Thymus (tissue), 11 donors: ENCODE measurements around the gene COMMD6. TPM values are rescaled to one million over a fixed set of nuclear protein-coding genes. Genes with fewer than 3 reads are reported as not detected.

Experiments
- DNase-seq, 9 donors: peaks; one replicate each; pipeline ENCODE4 v3.0.0-alpha.2; 2013; ENCODE audit warnings: low spot score in 9 of 9, low read depth in 6 of 9, missing footprints in 1 of 9
- H3K27ac ChIP-seq, 2 donors: one replicate each; pipeline ENCODE4 v1.5.1; 2013; ENCODE audit warnings: control low read depth in 1 of 2, low read depth in 1 of 2, low read length in 1 of 2, mild to moderate bottlenecking in 1 of 2, moderate library complexity in 1 of 2
- H3K27me3 ChIP-seq, 2 donors: one replicate each; pipeline ENCODE4 v1.5.1; 2013; ENCODE audit warnings: low read length in 1 of 2; ENCODE audit not compliant: control insufficient read depth in 2 of 2, insufficient read depth in 1 of 2
- H3K36me3 ChIP-seq, 2 donors: one replicate each; pipeline ENCODE4 v1.5.1; 2013; ENCODE audit warnings: low read length in 1 of 2, mild to moderate bottlenecking in 1 of 2, moderate library complexity in 1 of 2; ENCODE audit not compliant: control insufficient read depth in 2 of 2, insufficient read depth in 2 of 2
- H3K4me1 ChIP-seq, 2 donors: one replicate each; pipeline ENCODE4 v1.5.1; 2013; ENCODE audit warnings: low read length in 2 of 2; ENCODE audit not compliant: control insufficient read depth in 2 of 2, insufficient read depth in 2 of 2
- H3K4me3 ChIP-seq, 2 donors: one replicate each; pipeline ENCODE4 v1.5.1; 2013; ENCODE audit warnings: low read length in 2 of 2, control low read depth in 1 of 2, mild to moderate bottlenecking in 1 of 2
- H3K9me3 ChIP-seq, 2 donors: one replicate each; pipeline ENCODE4 v1.5.1; 2013; ENCODE audit warnings: low read length in 1 of 2, mild to moderate bottlenecking in 1 of 2; ENCODE audit not compliant: control insufficient read depth in 2 of 2, insufficient read depth in 1 of 2
- WGBS: extraction: QIAGEN DNeasy Blood & Tissue Kit; methylation state at CpG from one replicate; pipeline ENCODE4 v1.1.7; 2013; 5-methylcytosine and 5-hydroxymethylcytosine counted together
- polyA plus RNA-seq: library from polyadenylated mRNA; stranded (reverse); fragments of 200-250 nt; gene quantifications from one replicate; pipeline ENCODE4 v1.2.3, GENCODE V29; 2013
- total RNA-seq: library from RNA; stranded (reverse); fragments of 120-200 nt; gene quantifications from one replicate; pipeline ENCODE4 v1.2.4, GENCODE V29; 2013
- donor health status: healthy.

COMMD6 gene
- total and polyA plus RNA-seq, 2 donors, result 270 to 354 TPM

GRCh38 chr13:75481176-75482069, 56.2 kb downstream of the COMMD6 start:
- H3K36me3 ChIP-seq, result no peaks in the 10 kb centered on the region
- DNase-seq, result peak in 5 of 9 donors; percentile 4 to 46 (median 18)
- peaks cover 3 to 6% of the 10 kb centered on the region in 2 donors for H3K4me1 ChIP-seq
- H3K27ac ChIP-seq, result peak overlapping the region in 1 of 2 donors; percentile 18
- H3K27me3 ChIP-seq, result peaks cover 29 to 43% of the 10 kb centered on the region in 2 donors
- WGBS, result under 1% methylated on average over 100 of the region's 100 CpGs
- peak overlapping the region; percentile 63 to 71 for H3K4me3 ChIP-seq
- H3K9me3 ChIP-seq, result peaks cover 0 to 4% of the 10 kb centered on the region in 2 donors

- Histone ChIP-seq H3K4me3 (peak overlapping the region; percentile 63 to 71), H3K27ac (no peak overlapping the region), H3K4me1 (peaks cover 3 to 6% of the 10 kb centered on the region in 2 donors), H3K36me3 (no peaks in the 10 kb centered on the region), H3K27me3 (peaks cover 29 to 41% of the 10 kb centered on the region in 2 donors), H3K9me3 (peaks cover 0 to 4% of the 10 kb centered on the region in 2 donors)
- peak in 6 of 9 donors; percentile 5 to 47 (median 14) for DNase-seq
- WGBS, result 1% methylated on average over 48 of the region's 48 CpGs
These were observed 56.9 kb downstream of the COMMD6 start for GRCh38 chr13:75480671-75481175.

- no peaks in the 10 kb centered on the region for H3K36me3 ChIP-seq
- peaks cover 0 to 4% of the 10 kb centered on the region in 2 donors for H3K9me3 ChIP-seq
- WGBS, result 72% methylated on average over 5 of the region's 5 CpGs
- H3K27ac ChIP-seq, result no peak overlapping the region
- peaks cover 29 to 41% of the 10 kb centered on the region in 2 donors for H3K27me3 ChIP-seq
- no peak for DNase-seq
- H3K4me3 ChIP-seq, result no peak overlapping the region
- H3K4me1 ChIP-seq, result peaks cover 3 to 6% of the 10 kb centered on the region in 2 donors
These were observed 58.4 kb downstream of the COMMD6 start for GRCh38 chr13:75479102-75479740.

- whole genome bisulfite sequencing, result 97% methylated on average over 4 of the region's 4 CpGs
- H3K9me3 ChIP-seq, result peaks cover 0 to 4% of the 10 kb centered on the region in 2 donors
These were observed 59.0 kb downstream of the COMMD6 start for GRCh38 chr13:75478659-75479058.

More at GRCh38 chr13:75478659-75479058, 59.0 kb downstream of the COMMD6 start:
- DNase-seq, result no peak
- H3K27me3 ChIP-seq, result peaks cover 29 to 36% of the 10 kb centered on the region in 2 donors
- H3K4me3 ChIP-seq, result no peak overlapping the region
- no peaks in the 10 kb centered on the region for H3K36me3 ChIP-seq
- no peak overlapping the region for H3K27ac ChIP-seq
- peaks cover 3 to 6% of the 10 kb centered on the region in 2 donors for H3K4me1 ChIP-seq

Other genes starting within 250 kb of the COMMD6 start
- gene TBC1D4, start 55.7 kb downstream of the COMMD6 start, total RNA-seq, result 22.8 TPM
- gene TBC1D4, start 55.7 kb downstream of the COMMD6 start, polyA plus RNA-seq, result 18.8 TPM
- 57.9 TPM for gene UCHL3, start 11.9 kb upstream of the COMMD6 start, total RNA-seq
- gene UCHL3, start 11.9 kb upstream of the COMMD6 start, polyA plus RNA-seq, result 48.8 TPM
- gene LMO7, start 98.5 kb upstream of the COMMD6 start, total RNA-seq, result 50.8 TPM
- 59.7 TPM for gene LMO7, start 98.5 kb upstream of the COMMD6 start, polyA plus RNA-seq